SKM-1 (cell line): ENCODE data around the gene RAB28.

ENCODE experiments used
- DNase-seq: peaks from one replicate; lab custom pipeline; 2025; ENCODE audit not compliant: unreplicated experiment; lab: John Stamatoyannopoulos, UW

Gene RAB28

GRCh38 chr4:13484122-13484748 is at the start of gene RAB28:
RAB28 (minus strand) TSS chr4:13484340.
- peak; percentile 96 for DNase-seq

- DNase-seq, result no peak
Measured at GRCh38 chr4:13531625-13531998, 47.5 kb upstream of the RAB28 start.

- no peak for DNase-seq
Measured at GRCh38 chr4:13530823-13531624, 46.9 kb upstream of the RAB28 start.

GRCh38 chr4:13529128-13529919 is 45.2 kb upstream of the RAB28 start:
- no peak for DNase-seq

GRCh38 chr4:13528821-13529127 is 44.6 kb upstream of the RAB28 start:
- no peak for DNase-seq

GRCh38 chr4:13527981-13528820 is 44.1 kb upstream of the RAB28 start:
- DNase-seq, result peak; percentile 94

GRCh38 chr4:13527192-13527980 is 43.2 kb upstream of the RAB28 start:
- no peak for DNase-seq

GRCh38 chr4:13526658-13527057 is 42.5 kb upstream of the RAB28 start:
- no peak for DNase-seq

- no peak for DNase-seq
Measured at GRCh38 chr4:13525606-13526281, 41.6 kb upstream of the RAB28 start.

- no peak for DNase-seq
Measured at GRCh38 chr4:13524504-13525243, 40.5 kb upstream of the RAB28 start.

- DNase-seq, result no peak
Measured at GRCh38 chr4:13523591-13524503, 39.7 kb upstream of the RAB28 start.

- no peak for DNase-seq
Measured at GRCh38 chr4:13523105-13523477, 39.0 kb upstream of the RAB28 start.

GRCh38 chr4:13522282-13523104 is 38.4 kb upstream of the RAB28 start:
- no peak for DNase-seq

GRCh38 chr4:13521047-13521446 is 36.9 kb upstream of the RAB28 start:
- DNase-seq, result no peak

- DNase-seq, result no peak
Measured at GRCh38 chr4:13516315-13516860, 32.2 kb upstream of the RAB28 start.

- DNase-seq, result no peak
Measured at GRCh38 chr4:13515268-13515667, 31.1 kb upstream of the RAB28 start.

GRCh38 chr4:13514722-13515121 is 30.6 kb upstream of the RAB28 start:
- DNase-seq, result no peak
